Sigmoid colon (tissue), 7 donors: ENCODE measurements around the gene ARHGAP35. TPM values are rescaled to one million over a fixed set of nuclear protein-coding genes. Genes with fewer than 3 reads are reported as not detected.

Experiments used
- DNase-seq: peaks from one replicate; pipeline ENCODE4 v3.0.0-alpha.2; 2019
- H3K27ac ChIP-seq, 4 donors: fragments of 200-600 bp; sonication (generic); one replicate each; pipeline ENCODE4 v1.5.1; 2016 to 2019; ENCODE audit warnings: mild to moderate bottlenecking in 1 of 4
- H3K27me3 ChIP-seq, 3 donors: fragments of 200-600 bp; sonication (generic); one replicate each; pipeline ENCODE4 v1.5.1; 2019; ENCODE audit warnings: mild to moderate bottlenecking in 1 of 3
- H3K36me3 ChIP-seq, 4 donors: fragments of 200-600 bp; sonication (generic); one replicate each; pipeline ENCODE4 v1.5.1; 2016 to 2019
- H3K4me1 ChIP-seq, 4 donors: fragments of 200-600 bp; sonication (generic); one replicate each; pipeline ENCODE4 v1.5.1; 2017 to 2019
- H3K4me3 ChIP-seq, 4 donors: fragments of 200-600 bp; sonication (generic); one replicate each; pipeline ENCODE4 v1.5.1; 2017 to 2019; ENCODE audit warnings: mild to moderate bottlenecking in 2 of 4, moderate library complexity in 1 of 4
- H3K9me3 ChIP-seq, 4 donors: fragments of 200-600 bp in 3 of 4; sonication (generic) in 3 of 4; one replicate each; pipeline versions ENCODE4 v1.5.1 to v1.6.1; 2013 to 2019
- EP300 ChIP-seq, 4 donors: sonication (generic); formaldehyde crosslinking; IDR thresholded peaks; one replicate each; pipeline ENCODE4 v1.6.1; 2017; ENCODE audit warnings: antibody characterized with exemption in 4 of 4
- POLR2A ChIP-seq, 2 donors: fragments of 450-650 bp; IDR thresholded peaks; one replicate each; pipeline ENCODE4 v1.6.1; 2016; ENCODE audit warnings: antibody characterized with exemption in 2 of 2, mild to moderate bottlenecking in 2 of 2, moderate library complexity in 2 of 2
- POLR2AphosphoS5 ChIP-seq, 4 donors: sonication (generic); formaldehyde crosslinking; IDR thresholded peaks; one replicate each; pipeline ENCODE4 v1.6.1; 2017; ENCODE audit warnings: antibody characterized with exemption in 4 of 4
- WGBS, 2 donors: extraction: QIAGEN DNeasy Blood & Tissue Kit; methylation state at CpG; one replicate each; pipeline ENCODE4 v1.1.7; 2013; 5-methylcytosine and 5-hydroxymethylcytosine counted together
- intact Hi-C: fragments of 100-400 bp; cut with DNase I; formaldehyde crosslinking; loops from one replicate; pipeline ENCODE4 v1.15.1; 2023
- polyA plus RNA-seq, 3 donors: library from polyadenylated mRNA; stranded (reverse); fragments of 200-250 nt; gene quantifications; one replicate each; pipeline ENCODE4 v1.2.3, GENCODE V29; 2013
- total RNA-seq, 4 donors: library from RNA; depleted of rRNA; stranded (reverse); fragments of >200 nt; gene quantifications; one replicate each; pipeline ENCODE4 v1.1.0, GENCODE V29; 2016
- TF ChIP-seq, protein P1 (sequence below), 4 experiments: fragments of 450-650 bp in 3 of 4; fragments of 200-600 bp in 1 of 4; IDR thresholded peaks; one replicate each; pipeline ENCODE4 v1.5.1; 2016 to 2019; ENCODE audit warnings: antibody characterized with exemption in 4 of 4, mild to moderate bottlenecking in 3 of 4, moderate library complexity in 2 of 4
- donor health status: healthy with polysubstance abuse.
- donor health status: Bipolar disorder and iron deficiency.
- donor health status: healthy.

Gene ARHGAP35
- total and polyA plus RNA-seq, 7 donors: 11.4 to 55.7 (median 35.6) TPM

DNA sequence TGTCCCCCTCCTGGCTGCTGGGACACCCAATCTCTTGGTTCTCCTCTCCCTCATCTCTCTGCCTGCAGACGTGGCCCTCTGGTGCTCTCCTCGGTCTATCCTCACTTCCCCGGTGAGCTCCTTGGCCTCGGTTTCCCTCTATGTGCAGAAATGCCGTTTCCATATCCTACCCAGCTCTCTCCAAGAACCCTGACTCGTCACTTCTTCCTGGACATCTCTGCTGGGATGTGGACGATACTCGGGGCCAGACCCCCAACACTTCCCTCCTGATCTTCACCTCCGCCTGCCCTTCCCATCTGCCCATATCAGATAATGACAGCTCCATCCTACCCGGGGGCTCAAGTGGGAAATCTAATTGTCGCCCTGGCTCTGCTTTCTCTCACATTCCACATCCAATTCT lies 18.0 kb upstream of the ARHGAP35 start:
- Histone ChIP-seq H3K27me3 (no peaks in the 10 kb centered on the region), H3K4me3 (no peak overlapping the region), H3K4me1 (peaks cover 0 to 45% (median 37%) of the 10 kb centered on the region in 4 donors), H3K36me3 (peaks cover 5 to 58% (median 31%) of the 10 kb centered on the region in 4 donors), H3K9me3 (no peaks in the 10 kb centered on the region), H3K27ac (peak overlapping the region in 2 of 4 donors; percentile 76 to 79)
- TF ChIP-seq POLR2A (IDR thresholded peaks at IDR 0.05) (no peak), POLR2AphosphoS5 (IDR thresholded peaks at IDR 0.05) (no peak)
- no peak for DNase-seq
- intact Hi-C loops: no loop called here
- WGBS, 2 donors: 86 to 90% methylated on average over 11 of the region's 11 CpGs

DNA sequence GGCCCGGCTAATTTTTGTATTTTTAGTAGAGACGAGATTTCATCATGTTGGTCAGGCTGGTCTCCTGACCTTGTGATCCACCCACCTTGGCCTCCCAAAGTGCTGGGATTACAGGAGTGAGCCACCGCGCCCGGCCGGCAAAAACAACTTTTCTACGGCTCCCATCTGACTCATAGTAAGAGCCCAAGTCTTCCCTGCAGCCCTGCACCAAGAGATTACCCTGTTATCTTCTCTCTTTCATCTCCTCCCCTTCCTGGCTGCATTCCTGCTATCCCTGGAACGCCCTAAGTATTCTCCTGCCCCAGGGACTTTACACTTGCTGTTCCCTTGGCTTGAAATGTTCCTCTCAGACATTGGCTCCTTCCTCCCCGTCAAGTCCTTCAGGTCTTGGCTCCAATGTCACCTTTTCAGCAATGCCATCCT lies 16.7 kb upstream of the ARHGAP35 start:
- Histone ChIP-seq H3K4me1 (peaks cover 0 to 58% (median 49%) of the 10 kb centered on the region in 4 donors), H3K27me3 (no peaks in the 10 kb centered on the region), H3K36me3 (peaks cover 5 to 47% (median 23%) of the 10 kb centered on the region in 4 donors), H3K4me3 (no peak overlapping the region), H3K27ac (no peak overlapping the region), H3K9me3 (no peaks in the 10 kb centered on the region)
- intact Hi-C loops: no loop called here
- TF ChIP-seq POLR2A (IDR thresholded peaks at IDR 0.05) (no peak), EP300 (IDR thresholded peaks at IDR 0.05) (no peak), POLR2AphosphoS5 (IDR thresholded peaks at IDR 0.05) (no peak)
- TF ChIP-seq, protein P1, sequence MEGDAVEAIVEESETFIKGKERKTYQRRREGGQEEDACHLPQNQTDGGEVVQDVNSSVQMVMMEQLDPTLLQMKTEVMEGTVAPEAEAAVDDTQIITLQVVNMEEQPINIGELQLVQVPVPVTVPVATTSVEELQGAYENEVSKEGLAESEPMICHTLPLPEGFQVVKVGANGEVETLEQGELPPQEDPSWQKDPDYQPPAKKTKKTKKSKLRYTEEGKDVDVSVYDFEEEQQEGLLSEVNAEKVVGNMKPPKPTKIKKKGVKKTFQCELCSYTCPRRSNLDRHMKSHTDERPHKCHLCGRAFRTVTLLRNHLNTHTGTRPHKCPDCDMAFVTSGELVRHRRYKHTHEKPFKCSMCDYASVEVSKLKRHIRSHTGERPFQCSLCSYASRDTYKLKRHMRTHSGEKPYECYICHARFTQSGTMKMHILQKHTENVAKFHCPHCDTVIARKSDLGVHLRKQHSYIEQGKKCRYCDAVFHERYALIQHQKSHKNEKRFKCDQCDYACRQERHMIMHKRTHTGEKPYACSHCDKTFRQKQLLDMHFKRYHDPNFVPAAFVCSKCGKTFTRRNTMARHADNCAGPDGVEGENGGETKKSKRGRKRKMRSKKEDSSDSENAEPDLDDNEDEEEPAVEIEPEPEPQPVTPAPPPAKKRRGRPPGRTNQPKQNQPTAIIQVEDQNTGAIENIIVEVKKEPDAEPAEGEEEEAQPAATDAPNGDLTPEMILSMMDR (IDR thresholded peaks at IDR 0.05): no peak
- 86% methylated on average over 9 of the region's 9 CpGs for WGBS, 2 donors
- DNase-seq: no peak

DNA sequence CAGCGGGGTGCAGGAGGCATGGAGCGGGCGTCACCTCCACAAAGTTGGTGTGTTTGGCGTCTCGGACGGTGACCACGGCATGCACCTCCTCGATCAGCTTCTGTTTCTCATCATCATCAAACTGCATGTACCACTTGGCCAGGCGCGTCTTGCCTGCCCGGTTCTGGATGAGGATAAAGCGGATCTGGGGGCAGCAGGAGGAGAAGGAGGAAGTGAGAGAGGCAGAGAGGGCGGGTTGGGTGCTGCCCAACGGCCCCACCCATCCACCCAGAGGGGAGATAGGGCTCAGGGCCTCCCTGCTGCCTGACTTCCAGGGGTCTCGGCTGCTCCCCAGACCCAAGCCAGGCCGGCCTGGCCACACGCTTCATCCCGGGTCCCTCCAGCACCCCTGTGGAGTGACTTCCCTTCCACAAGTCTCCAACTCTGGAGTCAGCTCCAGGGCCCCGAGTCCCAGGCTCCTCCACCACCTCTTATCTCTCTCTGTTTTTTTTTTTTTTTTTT lies 14.8 kb upstream of the ARHGAP35 start:
- 83% methylated on average over 19 of the region's 19 CpGs for WGBS, 2 donors

DNA sequence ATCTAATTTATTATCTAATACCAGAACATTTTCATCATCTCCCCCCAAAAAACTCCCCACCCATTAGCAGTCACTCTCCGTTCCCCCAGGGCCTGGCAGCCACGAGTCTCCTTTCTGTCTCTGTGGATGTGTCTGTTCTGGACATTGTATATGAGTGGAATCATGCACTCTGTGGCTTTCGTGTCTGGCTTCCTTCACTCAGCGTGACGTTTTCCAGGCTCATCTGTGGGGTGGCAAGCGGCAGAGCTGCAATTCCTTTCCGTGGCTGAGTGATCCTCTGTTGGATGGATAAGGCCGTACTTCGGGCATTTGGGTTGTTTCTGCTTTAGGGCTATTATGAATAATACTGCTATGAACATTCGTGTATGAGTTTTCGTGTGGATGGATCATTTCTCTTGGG lies 13.3 kb upstream of the ARHGAP35 start:
- Histone ChIP-seq H3K36me3 (peaks cover 0 to 32% (median 18%) of the 10 kb centered on the region in 4 donors), H3K4me1 (peaks cover 0 to 49% (median 42%) of the 10 kb centered on the region in 4 donors), H3K9me3 (no peaks in the 10 kb centered on the region), H3K27ac (peak overlapping the region in 3 of 4 donors; percentile 87 to 97 (median 93)), H3K4me3 (no peak overlapping the region), H3K27me3 (no peaks in the 10 kb centered on the region)
- TF ChIP-seq POLR2A (IDR thresholded peaks at IDR 0.05) (no peak), EP300 (IDR thresholded peaks at IDR 0.05) (peak in 1 of 4 donors; percentile 3), POLR2AphosphoS5 (IDR thresholded peaks at IDR 0.05) (peak; percentile 78 to 93 (median 89))
- TF ChIP-seq, protein P1 (IDR thresholded peaks at IDR 0.05): no peak
- peak; percentile 76 for DNase-seq
- intact Hi-C loops: no loop called here
- 87 to 92% methylated on average over 11 of the region's 11 CpGs for WGBS, 2 donors

More for the DNA sequence above, 14.8 kb upstream of the ARHGAP35 start:
- peak overlapping the region in 2 of 4 donors; percentile 93 to 97 for H3K27ac ChIP-seq
- intact Hi-C loops: no loop called here
- DNase-seq: peak; percentile 59
- H3K9me3 ChIP-seq: no peaks in the 10 kb centered on the region
- peaks cover 0 to 37% (median 20%) of the 10 kb centered on the region in 4 donors for H3K36me3 ChIP-seq
- H3K27me3 ChIP-seq: no peaks in the 10 kb centered on the region
- H3K4me1 ChIP-seq: peaks cover 0 to 64% (median 56%) of the 10 kb centered on the region in 4 donors
- TF ChIP-seq POLR2A (IDR thresholded peaks at IDR 0.05) (no peak), EP300 (IDR thresholded peaks at IDR 0.05) (no peak), POLR2AphosphoS5 (IDR thresholded peaks at IDR 0.05) (no peak)
- TF ChIP-seq, protein P1 (IDR thresholded peaks at IDR 0.05): no peak
- H3K4me3 ChIP-seq: no peak overlapping the region

DNA sequence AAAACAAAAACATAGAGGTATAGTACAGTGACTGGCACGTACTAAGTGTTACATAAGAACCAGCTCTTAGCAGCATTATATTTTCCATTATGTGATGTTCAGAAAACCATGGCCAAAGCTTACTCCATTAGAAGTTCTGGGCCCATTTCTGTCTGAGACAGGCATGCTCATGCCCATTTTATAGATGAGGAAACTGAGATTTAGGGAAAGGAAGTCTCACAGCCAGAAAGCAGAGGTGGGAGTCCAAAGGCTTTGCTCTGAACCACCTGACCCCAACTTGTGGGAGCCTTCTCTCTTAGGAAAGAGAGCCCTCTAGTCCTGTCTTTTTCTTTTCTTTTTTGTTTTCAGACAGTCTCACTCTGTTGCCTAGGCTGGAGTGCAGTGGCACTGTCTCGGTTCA lies 12.4 kb upstream of the ARHGAP35 start:
- Histone ChIP-seq H3K36me3 (peaks cover 0 to 24% (median 12%) of the 10 kb centered on the region in 4 donors), H3K4me3 (no peak overlapping the region), H3K27me3 (no peaks in the 10 kb centered on the region), H3K9me3 (no peaks in the 10 kb centered on the region), H3K27ac (peak overlapping the region in 3 of 4 donors; percentile 87 to 97 (median 93)), H3K4me1 (peaks cover 0 to 47% (median 41%) of the 10 kb centered on the region in 4 donors)
- DNase-seq: peak; percentile 6
- TF ChIP-seq, protein P1 (IDR thresholded peaks at IDR 0.05): no peak
- TF ChIP-seq POLR2AphosphoS5 (IDR thresholded peaks at IDR 0.05) (no peak), POLR2A (IDR thresholded peaks at IDR 0.05) (no peak), EP300 (IDR thresholded peaks at IDR 0.05) (no peak)
- 94 to 97% methylated on average over 2 of the region's 2 CpGs for WGBS, 2 donors
- intact Hi-C loops: no loop called here
